Measurements from ENCODE around the gene FRAT2. TPM values are rescaled to one million over a fixed set of nuclear protein-coding genes. Genes with fewer than 3 reads are reported as not detected.

Gene FRAT2
- total RNA-seq, 4 donors from 2014 or later: 19.5 to 23.2 (median 21.8) TPM

GRCh38 chr10:97307866-97308780 lies 26.4 kb downstream of the FRAT2 start:
- Histone ChIP-seq H3K9me3 (no peaks in the 10 kb centered on the region), H3K27ac (no peak overlapping the region), H3K4me3 (replicated peaks in 1 of 3) (no peak overlapping the region), H3K4me1 (no peaks in the 10 kb centered on the region), H3K36me3 (no peaks in the 10 kb centered on the region), H3K27me3 (no peaks in the 10 kb centered on the region)
- TF ChIP-seq POLR2A (IDR thresholded peaks at IDR 0.05) (no peak), CTCF (IDR thresholded peaks at IDR 0.05) (no peak)
- intact Hi-C loops (cut with DNase I): no loop called here
- peak in 1 of 2 donors; percentile 15 for DNase-seq
- 60 to 66% methylated on average over 10 of the region's 10 CpGs for WGBS, 2 donors

- DNase-seq: no peak
- TF ChIP-seq CTCF (IDR thresholded peaks at IDR 0.05) (no peak), POLR2A (IDR thresholded peaks at IDR 0.05) (no peak)
- 95 to 97% methylated on average over 1 of the region's 1 CpG for WGBS, 2 donors
- Histone ChIP-seq H3K9me3 (no peaks in the 10 kb centered on the region), H3K27ac (no peak overlapping the region), H3K36me3 (no peaks in the 10 kb centered on the region), H3K4me3 (replicated peaks in 1 of 3) (no peak overlapping the region), H3K4me1 (no peaks in the 10 kb centered on the region), H3K27me3 (no peaks in the 10 kb centered on the region)
- intact Hi-C loops (cut with DNase I): no loop called here
Observed at GRCh38 chr10:97307441-97307840, 27.1 kb downstream of the FRAT2 start.

GRCh38 chr10:97302088-97302791 lies 32.3 kb downstream of the FRAT2 start:
- Histone ChIP-seq H3K9me3 (no peaks in the 10 kb centered on the region), H3K4me1 (no peaks in the 10 kb centered on the region), H3K36me3 (no peaks in the 10 kb centered on the region), H3K27ac (no peak overlapping the region), H3K4me3 (replicated peaks in 1 of 3) (no peak overlapping the region), H3K27me3 (no peaks in the 10 kb centered on the region)
- DNase-seq: no peak
- WGBS, 2 donors: 94 to 97% methylated on average over 9 to 11 of the region's 11 CpGs
- intact Hi-C loops (cut with DNase I): no loop called here
- TF ChIP-seq CTCF (IDR thresholded peaks at IDR 0.05): no peak
- TF ChIP-seq POLR2A (IDR thresholded peaks at IDR 0.05): no peak

GRCh38 chr10:97300980-97301379 lies 33.5 kb downstream of the FRAT2 start:
- H3K9me3 ChIP-seq: no peaks in the 10 kb centered on the region
- no peak overlapping the region for H3K27ac ChIP-seq
- intact Hi-C loops (cut with DNase I): no loop called here
- TF ChIP-seq CTCF (IDR thresholded peaks at IDR 0.05) (no peak), POLR2A (IDR thresholded peaks at IDR 0.05) (no peak)
- no peaks in the 10 kb centered on the region for H3K4me1 ChIP-seq
- WGBS, 2 donors: 89 to 93% methylated on average over 3 of the region's 3 CpGs
- no peaks in the 10 kb centered on the region for H3K36me3 ChIP-seq
- H3K27me3 ChIP-seq: no peaks in the 10 kb centered on the region
- DNase-seq: no peak
- H3K4me3 ChIP-seq (replicated peaks in 1 of 3): no peak overlapping the region

GRCh38 chr10:97298223-97298571 lies 36.3 kb downstream of the FRAT2 start:
- no peak for DNase-seq
- no peak overlapping the region for H3K4me3 ChIP-seq (replicated peaks in 1 of 3)
- H3K4me1 ChIP-seq: no peaks in the 10 kb centered on the region
- no peaks in the 10 kb centered on the region for H3K9me3 ChIP-seq
- intact Hi-C loops (cut with DNase I): no loop called here
- TF ChIP-seq POLR2A (IDR thresholded peaks at IDR 0.05): no peak
- no peak for TF ChIP-seq CTCF (IDR thresholded peaks at IDR 0.05)
- no peaks in the 10 kb centered on the region for H3K27me3 ChIP-seq
- H3K36me3 ChIP-seq: no peaks in the 10 kb centered on the region
- no peak overlapping the region for H3K27ac ChIP-seq
- 66 to 67% methylated on average over 3 of the region's 3 CpGs for WGBS, 2 donors

Data from thyroid gland (tissue), 4 donors.